NCI-H526 treated with DMSO at 0.1 percent for 48 hours (cell line): ENCODE data around the gene EIF3I.
"Not testable (repeated sequence)": the region's sequence is repeated elsewhere in the genome, so short reads cannot be mapped to it uniquely, and the experiment has no call there.

ENCODE experiments used
- DNase-seq: peaks from one replicate; lab custom pipeline; 2025; lab: John Stamatoyannopoulos, UW

EIF3I gene

GRCh38 chr1:32232558-32233304, 10.5 kb downstream of the EIF3I start:
- no peak for DNase-seq

GRCh38 chr1:32234792-32235191, 12.6 kb downstream of the EIF3I start:
- peak; percentile 28 for DNase-seq

DNA sequence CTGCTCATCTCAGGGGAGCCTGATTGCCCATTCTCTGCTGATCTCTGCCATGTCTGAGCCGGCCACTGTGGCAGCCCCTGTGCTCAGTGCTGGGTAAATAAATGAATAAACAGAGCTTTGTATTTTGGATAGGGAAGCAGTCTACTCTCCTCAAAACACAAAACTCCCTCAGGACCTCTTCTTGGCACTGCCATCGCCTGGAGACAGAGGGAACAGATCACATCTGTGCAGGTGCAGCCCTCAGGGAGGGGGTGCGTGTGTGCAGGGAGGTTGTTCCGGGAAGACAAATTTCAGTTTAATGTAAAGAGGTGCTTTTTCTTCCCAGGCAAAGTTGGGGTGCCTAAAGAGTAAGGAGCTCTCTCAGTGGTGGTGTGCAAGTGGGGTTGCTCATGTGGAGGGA, 17.1 kb downstream of the EIF3I start:
- peak; percentile 25 for DNase-seq

GRCh38 chr1:32239790-32240139, 17.6 kb downstream of the EIF3I start:
- no peak for DNase-seq

DNA sequence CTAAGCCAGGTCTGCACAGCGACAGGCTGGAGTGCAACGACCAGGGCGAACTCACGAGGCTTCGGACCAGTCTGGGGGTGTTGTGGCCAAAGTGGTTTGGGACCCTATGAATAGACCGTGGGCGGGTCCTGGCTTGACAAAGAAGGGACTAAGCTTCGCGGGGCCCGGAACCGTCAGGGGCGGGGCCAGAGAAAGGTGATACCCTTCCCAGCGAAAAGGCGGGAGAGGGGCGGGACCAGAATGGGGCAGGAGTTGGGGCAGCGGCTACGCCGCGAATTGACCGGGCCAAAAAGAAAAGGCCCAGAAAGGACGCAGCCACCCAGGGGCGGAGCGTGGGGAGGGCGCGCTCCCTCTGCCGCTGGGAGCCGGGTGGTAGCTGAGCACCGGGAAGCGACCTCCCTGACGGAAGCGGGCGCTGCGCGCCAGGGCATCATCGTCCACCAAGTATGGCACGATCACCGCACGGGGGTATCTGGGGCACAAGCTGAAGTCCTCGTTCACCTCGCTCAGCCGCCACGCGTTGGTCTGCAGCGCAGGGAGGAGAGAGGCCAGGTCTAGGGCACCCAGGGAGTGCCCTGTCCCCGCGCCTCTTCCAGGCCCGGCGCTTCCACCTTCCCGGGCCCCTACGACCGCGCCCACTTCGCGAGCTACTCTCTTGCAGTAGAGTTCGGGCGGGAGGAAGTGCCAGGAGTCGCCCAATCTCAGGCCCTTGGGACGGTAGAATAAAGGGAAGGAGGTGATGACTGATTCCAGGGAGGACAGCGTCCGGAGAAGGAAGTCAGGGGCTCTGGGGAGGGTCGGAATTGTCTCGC, 18.1 kb downstream of the EIF3I start:
- DNase-seq = peak; percentile 52

- peak; percentile 62 for DNase-seq
Measured at GRCh38 chr1:32241001-32241763, 19.0 kb downstream of the EIF3I start.

- DNase-seq = no peak
Measured at GRCh38 chr1:32242341-32242851, 20.2 kb downstream of the EIF3I start.

DNA sequence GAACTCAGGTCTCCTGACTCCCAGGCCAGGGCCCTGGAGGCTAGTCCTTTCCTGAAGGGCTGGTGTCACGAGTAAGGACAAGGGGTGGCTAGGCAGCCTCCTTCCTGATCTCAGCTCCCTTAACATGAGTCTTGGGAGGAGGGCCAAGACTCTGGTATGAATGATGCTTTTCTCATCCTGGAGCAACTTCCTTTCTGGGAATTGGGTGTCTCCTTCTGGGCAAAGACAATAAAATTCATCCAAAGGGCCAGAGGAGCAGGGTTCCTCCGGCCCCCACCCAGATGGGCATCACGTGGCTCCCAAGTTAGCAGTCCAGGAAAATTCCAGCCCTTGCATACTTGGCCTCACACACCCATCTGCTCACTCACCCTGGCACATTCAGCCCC, 24.7 kb downstream of the EIF3I start, which contains the start of gene FAM167B:
FAM167B (plus strand) TSS at position 335 of the 386 bp plus-strand sequence. CDS start 200 bp downstream, outside the sequence.
- DNase-seq = no peak

DNA sequence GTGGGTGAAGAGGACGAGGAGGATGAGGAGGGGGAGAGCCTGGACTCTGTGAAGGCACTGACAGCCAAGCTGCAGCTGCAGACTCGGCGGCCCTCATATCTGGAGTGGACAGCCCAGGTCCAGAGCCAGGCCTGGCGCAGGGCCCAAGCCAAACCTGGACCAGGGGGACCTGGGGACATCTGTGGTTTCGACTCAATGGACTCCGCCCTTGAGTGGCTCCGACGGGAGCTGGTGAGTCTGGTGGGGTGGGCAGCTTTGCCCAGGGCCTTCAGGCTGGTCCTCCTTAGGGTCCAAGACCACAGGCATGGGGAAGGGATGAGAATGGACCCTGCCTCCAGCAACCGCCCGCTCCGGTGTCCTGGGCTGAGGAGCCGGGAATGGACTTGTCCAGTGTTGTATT, 25.2 kb downstream of the EIF3I start:
- no peak for DNase-seq

DNA sequence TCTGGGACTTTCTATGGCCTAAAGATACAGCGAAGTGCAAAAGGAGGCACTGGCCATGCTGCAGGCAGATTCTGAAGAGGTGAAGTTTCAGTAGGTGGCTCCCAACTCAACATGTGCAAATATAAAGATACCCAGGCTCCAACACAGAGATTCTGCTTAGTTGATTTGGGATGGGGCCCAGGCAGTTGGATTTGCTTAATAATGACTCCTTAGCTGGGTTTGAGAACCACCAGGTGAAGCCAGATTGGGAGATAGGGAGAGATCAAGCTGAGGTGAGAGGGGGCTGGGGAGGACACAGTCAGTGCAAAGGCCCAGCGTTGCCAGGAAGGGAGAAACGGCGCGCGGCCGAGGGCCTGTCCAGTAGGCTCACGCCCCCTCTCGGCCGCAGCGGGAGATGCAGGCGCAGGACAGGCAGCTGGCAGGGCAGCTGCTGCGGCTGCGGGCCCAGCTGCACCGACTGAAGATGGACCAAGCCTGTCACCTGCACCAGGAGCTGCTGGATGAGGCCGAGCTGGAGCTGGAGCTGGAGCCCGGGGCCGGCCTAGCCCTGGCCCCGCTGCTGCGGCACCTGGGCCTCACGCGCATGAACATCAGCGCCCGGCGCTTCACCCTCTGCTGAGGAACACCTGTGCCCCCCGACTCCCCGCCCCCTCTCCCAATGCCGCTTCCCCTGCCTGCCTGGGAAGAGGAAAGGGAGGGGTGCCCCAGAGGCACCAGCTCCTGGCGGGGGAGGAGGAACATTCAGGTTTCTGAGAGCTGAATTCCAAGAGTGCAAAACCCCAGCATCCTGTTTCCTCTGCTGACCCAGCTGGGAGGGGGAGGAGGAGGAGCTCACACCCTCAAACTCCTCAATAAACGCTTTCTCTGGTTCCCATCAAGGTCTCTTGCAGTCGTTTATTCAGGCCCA, 26.0 kb downstream of the EIF3I start:
- peak; percentile 73 for DNase-seq

GRCh38 chr1:32249831-32250525, 27.8 kb downstream of the EIF3I start:
- DNase-seq = no peak

DNA sequence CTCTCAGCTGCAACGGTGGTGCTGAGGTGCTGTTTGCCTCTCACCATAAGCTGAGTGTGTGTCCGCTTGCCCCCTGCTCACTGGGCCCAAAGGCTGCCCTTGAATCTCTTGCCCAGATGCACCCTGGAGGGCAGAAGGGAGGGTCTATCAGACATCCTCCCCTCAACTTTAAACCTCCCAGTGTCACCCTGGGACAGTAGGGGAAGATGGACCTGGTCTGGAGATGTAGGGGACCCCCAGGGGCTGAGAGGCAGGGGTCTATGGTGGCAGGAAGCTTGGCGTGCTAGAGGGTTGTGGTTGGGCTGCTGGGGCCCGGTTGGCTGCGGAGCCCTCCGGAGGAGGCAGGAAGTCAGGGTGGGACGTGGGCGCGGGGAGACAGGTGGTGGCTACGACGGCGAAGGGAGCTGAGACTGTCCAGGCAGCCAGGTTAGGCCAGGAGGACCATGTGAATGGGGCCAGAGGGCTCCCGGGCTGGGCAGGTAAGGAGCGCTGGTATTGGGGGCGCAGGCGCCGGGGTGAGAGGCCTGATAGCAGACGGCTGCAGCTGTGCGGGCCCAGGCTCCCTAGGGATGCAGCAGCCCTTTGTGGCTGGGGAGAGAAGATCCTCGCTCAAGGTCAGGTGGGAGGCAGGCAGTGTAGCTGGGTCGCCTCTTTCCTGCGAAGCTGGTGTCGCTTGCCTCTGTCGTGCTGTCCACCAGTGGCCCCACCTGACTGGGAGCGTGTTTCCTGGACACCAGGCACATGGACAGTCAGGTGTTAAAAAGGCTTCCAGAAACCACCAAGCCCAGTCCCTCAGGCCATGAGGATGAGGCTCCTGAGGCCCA, 28.9 kb downstream of the EIF3I start, which contains the start of gene LCK:
LCK (plus strand) TSS at position 373 of the 824 bp plus-strand sequence. CDS start 23,065 bp downstream, outside the sequence.
- DNase-seq = no peak

- no peak for DNase-seq
Measured at GRCh38 chr1:32255072-32256071, 33.2 kb downstream of the EIF3I start.

DNA sequence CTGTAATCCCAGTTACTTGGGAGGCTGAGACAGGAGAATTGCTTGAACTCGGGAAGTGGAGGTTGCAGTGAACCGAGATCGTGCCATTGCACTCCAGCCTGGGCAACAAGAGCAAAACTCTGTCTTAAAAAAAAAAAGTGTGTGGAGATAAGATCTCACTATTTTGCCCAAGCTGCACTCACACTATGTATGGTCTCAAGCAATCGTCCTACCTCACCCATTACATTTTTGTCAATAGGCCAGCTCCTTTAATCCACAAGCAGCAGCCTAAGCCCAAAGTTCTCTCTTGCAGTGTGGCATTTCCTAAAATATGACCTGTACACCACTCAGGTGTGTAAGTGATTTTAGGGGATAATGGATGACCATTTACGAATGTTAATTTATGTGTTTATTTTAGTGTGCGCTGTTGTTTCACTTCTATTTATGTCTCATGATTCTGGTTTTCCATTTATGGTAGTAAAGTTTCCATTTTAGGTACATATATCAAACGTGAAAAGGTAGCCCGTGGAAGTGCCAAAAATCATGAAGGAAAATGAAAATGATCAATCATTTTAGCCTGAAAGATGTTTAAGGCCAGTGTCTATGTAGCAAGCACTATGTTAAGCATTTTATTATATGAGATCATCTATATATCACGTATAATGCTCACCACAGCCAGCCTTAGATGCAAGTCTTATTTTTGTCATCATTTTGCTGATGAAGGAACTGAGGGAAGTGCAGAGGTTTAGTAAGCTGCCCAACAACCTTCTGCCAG, 34.4 kb downstream of the EIF3I start:
- no peak for DNase-seq

- no peak for DNase-seq
Measured at GRCh38 chr1:32257227-32257508, 35.0 kb downstream of the EIF3I start.

GRCh38 chr1:32263236-32263593, 41.0 kb downstream of the EIF3I start:
- DNase-seq = not testable (repeated sequence)

DNA sequence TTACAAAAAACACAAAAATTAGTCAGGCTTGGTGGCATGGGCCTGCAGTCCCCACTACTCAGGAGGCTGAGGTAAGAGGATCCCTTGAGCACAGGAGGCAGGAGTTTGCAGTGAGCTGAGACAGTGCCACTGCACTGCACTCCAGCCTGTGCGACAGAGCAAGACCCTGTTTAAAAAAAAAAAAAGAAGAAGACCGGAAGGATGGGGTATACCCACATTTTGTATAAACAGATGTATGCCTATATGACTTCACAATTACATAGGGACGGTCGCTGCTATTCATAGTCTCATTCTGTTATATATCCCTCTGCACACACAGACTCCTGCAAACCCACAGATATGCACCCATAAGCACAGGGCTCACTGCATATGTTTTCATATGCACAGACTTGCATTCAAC, 41.5 kb downstream of the EIF3I start:
- no peak for DNase-seq

- DNase-seq = no peak
Measured at GRCh38 chr1:32265846-32266245, 43.6 kb downstream of the EIF3I start.
